ENCODE data around the gene KLHL30.

DNA sequence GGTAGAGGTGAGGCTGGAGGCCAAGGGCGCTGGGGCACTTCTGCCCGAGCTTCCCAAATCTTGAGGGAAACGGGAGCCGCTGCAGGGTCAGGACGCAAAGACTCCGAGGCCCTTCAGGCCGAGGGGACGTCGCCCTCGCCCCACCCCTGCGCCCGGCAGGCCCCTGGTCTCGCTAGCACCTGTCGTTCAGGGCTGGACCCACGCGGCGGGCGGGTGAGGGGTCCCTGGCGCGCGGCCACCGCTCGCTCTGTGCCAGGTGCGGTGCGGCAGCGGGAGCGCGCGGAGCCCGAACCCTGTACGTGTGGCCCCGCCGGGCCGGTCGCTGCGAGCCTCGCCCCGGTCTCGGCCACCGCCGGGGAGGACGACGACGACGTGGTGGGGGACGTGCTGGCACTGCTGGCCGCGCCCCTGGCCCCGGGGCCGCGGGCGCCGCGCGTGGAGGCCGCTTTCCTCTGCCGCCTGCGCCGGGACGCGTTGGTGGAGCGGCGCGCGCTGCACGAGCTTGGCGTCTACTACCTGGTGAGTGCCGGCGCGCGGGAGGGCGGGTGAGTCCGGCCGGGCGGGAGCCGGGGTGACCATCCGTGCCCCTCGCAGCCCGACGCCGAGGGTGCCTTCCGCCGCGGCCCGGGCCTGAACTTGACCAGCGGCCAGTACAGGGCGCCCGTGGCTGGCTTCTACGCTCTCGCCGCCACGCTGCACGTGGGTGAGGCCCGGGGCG lies 25.2 kb downstream of the KLHL30 start:
- TF ChIP-seq POLR2A (IDR thresholded peaks at IDR 0.05), result no peak
- TF ChIP-seq CTCF (IDR thresholded peaks at IDR 0.05), result no peak
- TF ChIP-seq POLR2AphosphoS5 (IDR thresholded peaks at IDR 0.05), result no peak

All from breast epithelium (tissue), 3 donors.